GM12801 (cell line): Measurements from ENCODE around the gene LRRC40.

Source experiments
- TF ChIP-seq, protein P1 (sequence below): IDR thresholded peaks from one replicate; pipeline ENCODE4 v1.5.1; 2011; ENCODE audit warnings: control low read depth; ENCODE audit not compliant: insufficient read length; ENCODE audit errors: extremely low read depth

The LRRC40 gene

DNA sequence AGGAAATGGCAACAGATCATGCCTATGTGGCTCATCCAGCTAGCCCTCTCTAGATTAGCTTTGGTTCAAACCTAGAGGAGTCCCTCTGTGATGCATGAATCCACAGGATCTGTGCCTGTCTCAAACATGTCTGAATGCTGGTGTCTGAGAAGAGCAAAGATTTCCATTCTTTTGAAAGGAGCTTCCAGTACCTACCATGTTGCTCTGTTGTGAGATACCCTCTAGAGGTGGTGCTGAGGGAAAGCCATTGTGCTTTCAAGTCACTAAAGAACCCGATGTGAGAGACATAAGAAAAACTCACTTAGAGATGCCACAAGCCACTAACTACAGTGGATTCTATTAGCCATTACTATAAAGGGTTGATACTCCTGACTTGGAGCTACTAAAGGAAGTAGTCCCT, 103.6 kb downstream of the LRRC40 start:
- TF ChIP-seq, protein P1, sequence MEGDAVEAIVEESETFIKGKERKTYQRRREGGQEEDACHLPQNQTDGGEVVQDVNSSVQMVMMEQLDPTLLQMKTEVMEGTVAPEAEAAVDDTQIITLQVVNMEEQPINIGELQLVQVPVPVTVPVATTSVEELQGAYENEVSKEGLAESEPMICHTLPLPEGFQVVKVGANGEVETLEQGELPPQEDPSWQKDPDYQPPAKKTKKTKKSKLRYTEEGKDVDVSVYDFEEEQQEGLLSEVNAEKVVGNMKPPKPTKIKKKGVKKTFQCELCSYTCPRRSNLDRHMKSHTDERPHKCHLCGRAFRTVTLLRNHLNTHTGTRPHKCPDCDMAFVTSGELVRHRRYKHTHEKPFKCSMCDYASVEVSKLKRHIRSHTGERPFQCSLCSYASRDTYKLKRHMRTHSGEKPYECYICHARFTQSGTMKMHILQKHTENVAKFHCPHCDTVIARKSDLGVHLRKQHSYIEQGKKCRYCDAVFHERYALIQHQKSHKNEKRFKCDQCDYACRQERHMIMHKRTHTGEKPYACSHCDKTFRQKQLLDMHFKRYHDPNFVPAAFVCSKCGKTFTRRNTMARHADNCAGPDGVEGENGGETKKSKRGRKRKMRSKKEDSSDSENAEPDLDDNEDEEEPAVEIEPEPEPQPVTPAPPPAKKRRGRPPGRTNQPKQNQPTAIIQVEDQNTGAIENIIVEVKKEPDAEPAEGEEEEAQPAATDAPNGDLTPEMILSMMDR, result no peak

DNA sequence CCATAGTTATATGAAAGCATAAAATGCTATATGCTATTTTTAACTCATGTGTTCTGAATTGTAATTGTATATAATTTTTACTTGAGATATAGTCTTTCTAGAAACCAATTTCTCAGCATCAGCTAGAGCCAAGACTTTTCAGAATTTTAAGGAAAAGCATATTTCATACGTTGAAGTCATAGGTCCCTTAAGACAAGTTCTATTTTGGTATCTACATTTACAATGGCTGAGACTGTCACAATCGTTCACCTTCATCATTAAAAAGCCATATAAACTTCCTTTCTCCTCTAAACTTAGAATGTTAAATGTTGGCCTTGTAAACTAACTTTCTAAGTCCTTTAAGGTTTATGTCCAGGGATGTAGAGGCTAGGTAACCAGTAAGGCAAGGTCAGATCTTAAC, 104.1 kb downstream of the LRRC40 start:
- TF ChIP-seq, protein P1, result no peak
